ENCODE measurements around the gene RHOA. TPM values are rescaled to one million over a fixed set of nuclear protein-coding genes. Genes with fewer than 3 reads are reported as not detected.

The RHOA gene
- total RNA-seq, 1 experiment from 2014 or later, result 497 TPM

DNA sequence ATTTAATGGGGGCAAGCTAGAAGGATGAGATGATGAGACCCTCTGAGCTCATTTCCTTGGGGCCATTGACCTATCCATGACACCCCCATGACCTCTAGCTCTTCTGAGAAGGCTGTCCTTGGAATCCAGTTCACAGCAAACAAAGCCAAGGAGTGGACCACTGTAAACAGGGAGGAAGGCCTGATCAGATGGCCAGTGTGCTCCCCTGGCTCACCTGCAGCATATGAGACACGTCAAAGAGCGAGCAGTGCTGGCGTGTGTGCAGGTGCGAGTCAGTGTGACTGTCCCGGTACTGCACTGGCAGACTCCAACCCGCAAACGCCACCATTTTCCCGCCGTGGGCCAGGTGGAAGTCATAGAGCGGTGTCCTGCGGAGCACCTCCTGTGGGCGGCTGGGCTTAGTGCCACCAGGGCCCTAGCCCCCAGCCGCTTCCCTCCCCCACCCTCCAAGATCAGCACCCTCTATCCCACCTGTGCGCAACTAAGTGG is 10.2 kb upstream of the RHOA start:
- Histone ChIP-seq H3K4me2 (ENCODE audit: low read length) (peak overlapping the region; percentile 48; the same call in 1 of the 2 replicates), H3K4me3 (replicated peaks in 1 of 2; ENCODE audit: low read depth in 1 of 2, low read length in 2 of 2) (no peak overlapping the region), H3K9me2 (ENCODE audit: insufficient read depth) (no peaks in the 10 kb centered on the region), H3K9me3 (ENCODE audit: control insufficient read depth in 1 of 2, insufficient read depth in 1 of 2, low read depth in 1 of 2, low read length in 2 of 2) (no peaks in the 10 kb centered on the region), H3K27ac (ENCODE audit: low read depth, low read length) (no peak overlapping the region), H3K9ac (ENCODE audit: low read length) (no peak overlapping the region), H3K36me3 (ENCODE audit: control insufficient read depth in 1 of 2, insufficient read depth in 2 of 2, low read length in 2 of 2) (peaks cover under 1 to 2% of the 10 kb centered on the region in 2 experiments; a peak in 1 of 4 replicates), H3K79me2 (ENCODE audit: insufficient read depth, low read length) (no peaks in the 10 kb centered on the region), H3K4me1 (ENCODE audit: control insufficient read depth in 1 of 2, insufficient read depth in 2 of 2, low read length in 2 of 2) (peaks cover 3 to 58% of the 10 kb centered on the region in 2 experiments), H3K27me3 (ENCODE audit: insufficient read depth, low read length) (no peaks in the 10 kb centered on the region), H2AFZ (ENCODE audit: low read depth, low read length, poor library complexity, severe bottlenecking) (no peak overlapping the region), H4K20me1 (ENCODE audit: insufficient read depth) (no peaks in the 10 kb centered on the region)
- intact Hi-C loops (cut with micrococcal nuclease), result no loop called here
- ATAC-seq (no peak), DNase-seq (ENCODE audit: low read depth, low spot score) (no peak)
- POLR2A ChIA-PET, result no interaction called here
- RAD21 ChIA-PET (ENCODE audit: low non-redundant PET in 1 of 2, low total read pairs in 2 of 2, uncharacterized antibody in 2 of 2, unreplicated experiment in 2 of 2), result no interaction called here
- BruUV-seq (replicated peaks), result no TSS peak
- CTCF ChIA-PET, result no interaction called here
- TF ChIP-seq FOSL1 (IDR thresholded peaks at IDR 0.05; ENCODE audit: low read depth) (no peak), SIN3A (IDR thresholded peaks at IDR 0.05; ENCODE audit: low read depth) (no peak), EZH2phosphoT487 (IDR thresholded peaks at IDR 0.05; ENCODE audit: borderline replicate concordance) (no peak), POLR2A (IDR thresholded peaks at IDR 0.05; ENCODE audit: borderline replicate concordance, extremely low read depth, insufficient read depth, insufficient read length) (no peak), EZH2 (IDR thresholded peaks at IDR 0.05) (no peak), YY1 (IDR thresholded peaks at IDR 0.05; ENCODE audit: extremely low read depth, insufficient replicate concordance, low read depth, low read length) (no peak), JUND (IDR thresholded peaks at IDR 0.05) (no peak), ZNF274 (IDR thresholded peaks at IDR 0.05; ENCODE audit: low read depth, low read length) (no peak), CEBPB (IDR thresholded peaks at IDR 0.05; ENCODE audit: low read depth) (no peak), ELF1 (IDR thresholded peaks at IDR 0.05; ENCODE audit: borderline replicate concordance, low read depth) (no peak), SRF (IDR thresholded peaks at IDR 0.05; ENCODE audit: low read depth) (no peak), ZBTB33 (IDR thresholded peaks at IDR 0.05; ENCODE audit: extremely low read depth, insufficient replicate concordance, low read length) (no peak)
- TF ChIP-seq, protein P1, sequence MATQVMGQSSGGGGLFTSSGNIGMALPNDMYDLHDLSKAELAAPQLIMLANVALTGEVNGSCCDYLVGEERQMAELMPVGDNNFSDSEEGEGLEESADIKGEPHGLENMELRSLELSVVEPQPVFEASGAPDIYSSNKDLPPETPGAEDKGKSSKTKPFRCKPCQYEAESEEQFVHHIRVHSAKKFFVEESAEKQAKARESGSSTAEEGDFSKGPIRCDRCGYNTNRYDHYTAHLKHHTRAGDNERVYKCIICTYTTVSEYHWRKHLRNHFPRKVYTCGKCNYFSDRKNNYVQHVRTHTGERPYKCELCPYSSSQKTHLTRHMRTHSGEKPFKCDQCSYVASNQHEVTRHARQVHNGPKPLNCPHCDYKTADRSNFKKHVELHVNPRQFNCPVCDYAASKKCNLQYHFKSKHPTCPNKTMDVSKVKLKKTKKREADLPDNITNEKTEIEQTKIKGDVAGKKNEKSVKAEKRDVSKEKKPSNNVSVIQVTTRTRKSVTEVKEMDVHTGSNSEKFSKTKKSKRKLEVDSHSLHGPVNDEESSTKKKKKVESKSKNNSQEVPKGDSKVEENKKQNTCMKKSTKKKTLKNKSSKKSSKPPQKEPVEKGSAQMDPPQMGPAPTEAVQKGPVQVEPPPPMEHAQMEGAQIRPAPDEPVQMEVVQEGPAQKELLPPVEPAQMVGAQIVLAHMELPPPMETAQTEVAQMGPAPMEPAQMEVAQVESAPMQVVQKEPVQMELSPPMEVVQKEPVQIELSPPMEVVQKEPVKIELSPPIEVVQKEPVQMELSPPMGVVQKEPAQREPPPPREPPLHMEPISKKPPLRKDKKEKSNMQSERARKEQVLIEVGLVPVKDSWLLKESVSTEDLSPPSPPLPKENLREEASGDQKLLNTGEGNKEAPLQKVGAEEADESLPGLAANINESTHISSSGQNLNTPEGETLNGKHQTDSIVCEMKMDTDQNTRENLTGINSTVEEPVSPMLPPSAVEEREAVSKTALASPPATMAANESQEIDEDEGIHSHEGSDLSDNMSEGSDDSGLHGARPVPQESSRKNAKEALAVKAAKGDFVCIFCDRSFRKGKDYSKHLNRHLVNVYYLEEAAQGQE (IDR thresholded peaks at IDR 0.05; ENCODE audit: low read depth), result no peak
- TF ChIP-seq, protein P2, sequence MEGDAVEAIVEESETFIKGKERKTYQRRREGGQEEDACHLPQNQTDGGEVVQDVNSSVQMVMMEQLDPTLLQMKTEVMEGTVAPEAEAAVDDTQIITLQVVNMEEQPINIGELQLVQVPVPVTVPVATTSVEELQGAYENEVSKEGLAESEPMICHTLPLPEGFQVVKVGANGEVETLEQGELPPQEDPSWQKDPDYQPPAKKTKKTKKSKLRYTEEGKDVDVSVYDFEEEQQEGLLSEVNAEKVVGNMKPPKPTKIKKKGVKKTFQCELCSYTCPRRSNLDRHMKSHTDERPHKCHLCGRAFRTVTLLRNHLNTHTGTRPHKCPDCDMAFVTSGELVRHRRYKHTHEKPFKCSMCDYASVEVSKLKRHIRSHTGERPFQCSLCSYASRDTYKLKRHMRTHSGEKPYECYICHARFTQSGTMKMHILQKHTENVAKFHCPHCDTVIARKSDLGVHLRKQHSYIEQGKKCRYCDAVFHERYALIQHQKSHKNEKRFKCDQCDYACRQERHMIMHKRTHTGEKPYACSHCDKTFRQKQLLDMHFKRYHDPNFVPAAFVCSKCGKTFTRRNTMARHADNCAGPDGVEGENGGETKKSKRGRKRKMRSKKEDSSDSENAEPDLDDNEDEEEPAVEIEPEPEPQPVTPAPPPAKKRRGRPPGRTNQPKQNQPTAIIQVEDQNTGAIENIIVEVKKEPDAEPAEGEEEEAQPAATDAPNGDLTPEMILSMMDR (IDR thresholded peaks at IDR 0.05 in 2 of 3, conservative IDR thresholded peaks at IDR 0.05 in 1 of 3; ENCODE audit: borderline replicate concordance in 1 of 3, insufficient read depth in 1 of 3, low read depth in 2 of 3, low read length in 2 of 3), result no peak
- TF ChIP-seq, protein P3, sequence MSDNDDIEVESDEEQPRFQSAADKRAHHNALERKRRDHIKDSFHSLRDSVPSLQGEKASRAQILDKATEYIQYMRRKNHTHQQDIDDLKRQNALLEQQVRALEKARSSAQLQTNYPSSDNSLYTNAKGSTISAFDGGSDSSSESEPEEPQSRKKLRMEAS (IDR thresholded peaks at IDR 0.05), result no peak
